HCT116 (cell line): ENCODE data around the gene IZUMO1. TPM values are rescaled to one million over a fixed set of nuclear protein-coding genes. Genes with fewer than 3 reads are reported as not detected.
"Not testable (repeated sequence)": the region's sequence is repeated elsewhere in the genome, so short reads cannot be mapped to it uniquely, and the experiment has no call there.

Source experiments
- ATAC-seq: fragments of 200-7000 bp; cut with Tn5 transposase; 2 replicates; pipeline ENCODE4 v1.9.1; 2020; ENCODE audit warnings: mild to moderate bottlenecking, moderate library complexity
- BruUV-seq: library from RNA; stranded (reverse); fragments of 400-500 nt; replicated peaks from 2 replicates; lab custom pipeline; 2021; lab: Mats Ljungman, UMichigan
- CTCF ChIA-PET: fragments of 300-600 bp; sonication (Branson Sonifier 250); formaldehyde crosslinking; loops from one replicate; lab custom pipeline; 2021; ENCODE audit warnings: antibody characterized with exemption; lab: Charles Lee
- POLR2A ChIA-PET: fragments of 300-600, 350-600 bp; sonication (Branson Sonifier 250); formaldehyde crosslinking; loops from one replicate; lab custom pipeline; 2021; ENCODE audit warnings: antibody characterized with exemption; lab: Charles Lee
- RAD21 ChIA-PET, 2 experiments: fragments of 300-600 bp; sonication (Branson Sonifier 250); formaldehyde crosslinking; loops; one replicate each; lab custom pipeline; 2023; ENCODE audit warnings: low total read pairs in 2 of 2; ENCODE audit not compliant: uncharacterized antibody in 2 of 2, unreplicated experiment in 2 of 2, low non-redundant PET in 1 of 2; lab: Charles Lee
- DNase-seq: peaks from one replicate; pipeline ENCODE4 v3.0.0-alpha.2; 2010; ENCODE audit warnings: low read depth, low spot score
- H2AFZ ChIP-seq: fragments of 200-600 bp; shearing (Covaris generic), sonication (generic); 2 replicates; pipeline ENCODE4 v1.6.1; 2017; ENCODE audit warnings: low read depth, mixed run types, mixed read lengths, antibody characterized with exemption, low read length; ENCODE audit not compliant: poor library complexity, severe bottlenecking
- H3K27ac ChIP-seq: 2 replicates; pipeline ENCODE4 v1.5.1; 2012; ENCODE audit warnings: low read depth, low read length
- H3K27me3 ChIP-seq: fragments of 200-600 bp; sonication (generic); 2 replicates; pipeline ENCODE4 v1.6.1; 2016; ENCODE audit warnings: mixed run types, low read length, mixed read lengths; ENCODE audit not compliant: insufficient read depth
- H3K36me3 ChIP-seq, 2 experiments: fragments of 200-500 bp in 1 of 2; fragments of 200-600 bp in 1 of 2; sonication (Bioruptor generic) in 1 of 2; sonication (generic) in 1 of 2; 2 replicates each; pipeline versions ENCODE4 v1.5.1 to v1.6.1; 2014 to 2016; ENCODE audit warnings: low read length in 2 of 2, inconsistent platforms in 1 of 2, mixed read lengths in 1 of 2, mixed run types in 1 of 2; ENCODE audit not compliant: insufficient read depth in 2 of 2, control insufficient read depth in 1 of 2
- H3K4me1 ChIP-seq, 2 experiments: fragments of 200-600 bp in 1 of 2; sonication (generic) in 1 of 2; 2 replicates each; pipeline versions ENCODE4 v1.5.1 to v1.6.1; 2012 to 2017; ENCODE audit warnings: low read length in 2 of 2, inconsistent platforms in 1 of 2, mild to moderate bottlenecking in 1 of 2, mixed read lengths in 1 of 2, mixed run types in 1 of 2, moderate library complexity in 1 of 2; ENCODE audit not compliant: insufficient read depth in 2 of 2, control insufficient read depth in 1 of 2
- H3K4me2 ChIP-seq: fragments of 200-600 bp; sonication (generic); 2 replicates; pipeline ENCODE4 v1.6.1; 2017; ENCODE audit warnings: mixed run types, low read length, mixed read lengths
- H3K4me3 ChIP-seq, 2 experiments: fragments of 200-600 bp in 1 of 2; sonication (generic) in 1 of 2; replicated peaks in 1 of 2; 2 replicates each; pipeline ENCODE4 v1.5.1; 2011 to 2016; ENCODE audit warnings: low read length in 2 of 2, control low read depth in 1 of 2, low read depth in 1 of 2, mild to moderate bottlenecking in 1 of 2, mixed read lengths in 1 of 2, mixed run types in 1 of 2
- H3K79me2 ChIP-seq: fragments of 200-600 bp; sonication (generic); 2 replicates; pipeline ENCODE4 v1.6.1; 2017; ENCODE audit warnings: mild to moderate bottlenecking, mixed run types, low read length, moderate library complexity, mixed read lengths; ENCODE audit not compliant: insufficient read depth
- H3K9ac ChIP-seq: fragments of 200-600 bp; sonication (generic); 2 replicates; pipeline ENCODE4 v1.6.1; 2016; ENCODE audit warnings: low read length, mixed read lengths
- H3K9me2 ChIP-seq: fragments of 200-600 bp; sonication (generic), shearing (Covaris generic); 2 replicates; pipeline ENCODE4 v1.6.1; 2017; ENCODE audit warnings: mixed run types, mild to moderate bottlenecking, moderate library complexity; ENCODE audit not compliant: insufficient read depth
- H3K9me3 ChIP-seq, 2 experiments: fragments of 200-500 bp in 1 of 2; fragments of 200-600 bp in 1 of 2; sonication (Bioruptor generic) in 1 of 2; sonication (generic) in 1 of 2; 2 replicates each; pipeline ENCODE4 v1.6.1; 2014 to 2017; ENCODE audit warnings: low read length in 2 of 2, mixed read lengths in 2 of 2, inconsistent platforms in 1 of 2, low read depth in 1 of 2, mild to moderate bottlenecking in 1 of 2, mixed run types in 1 of 2, moderate library complexity in 1 of 2; ENCODE audit not compliant: control insufficient read depth in 1 of 2, insufficient read depth in 1 of 2
- H4K20me1 ChIP-seq: fragments of 200-600 bp; sonication (generic), shearing (Covaris generic); 2 replicates; pipeline ENCODE4 v1.6.1; 2017; ENCODE audit warnings: mixed run types, mild to moderate bottlenecking, moderate library complexity; ENCODE audit not compliant: insufficient read depth
- intact Hi-C: fragments of 100-400 bp; cut with micrococcal nuclease; formaldehyde crosslinking; loops from 2 replicates; pipeline ENCODE4 v1.10.0; 2022
- total RNA-seq: library from RNA; stranded (reverse); gene quantifications from one replicate; pipeline ENCODE4 v1.2.1, GENCODE V29; 2021; ENCODE audit not compliant: unreplicated experiment

Gene IZUMO1
- total RNA-seq, 1 experiment from 2014 or later: 1.7 TPM

- H3K9me2 ChIP-seq, RAD21 ChIA-PET, H3K4me3 ChIP-seq, DNase-seq, H3K4me2 ChIP-seq, H4K20me1 ChIP-seq, H3K9me3 ChIP-seq, intact Hi-C loops, H3K9ac ChIP-seq, BruUV-seq, H2AFZ ChIP-seq, ATAC-seq, H3K36me3 ChIP-seq, H3K27ac ChIP-seq, H3K27me3 ChIP-seq, CTCF ChIA-PET: not testable (repeated sequence)
- POLR2A ChIA-PET: interaction anchor here (0.6 kb wide), 1 partner anchor 17 kb away, joined by 3 read pairs; no protein-coding TSS in a partner anchor
- Histone ChIP-seq H3K79me2 (peaks cover 11% of the 10 kb centered on the region; the same call in 1 of the 2 replicates), H3K4me1 (peaks cover 28 to 43% of the 10 kb centered on the region in 2 experiments)
Observed at GRCh38 chr19:48693629-48694028, 53.1 kb downstream of the IZUMO1 start.

Other genes starting within 250 kb of the IZUMO1 start
- 19.9 TPM for gene LMTK3, start 235.1 kb downstream of the IZUMO1 start, total RNA-seq
- gene SULT2B1, start 194.7 kb downstream of the IZUMO1 start, total RNA-seq: 4.8 TPM
- gene SPACA4, start 140.2 kb downstream of the IZUMO1 start, total RNA-seq: not detected
- 6.8 TPM for gene FAM83E, start 131.8 kb downstream of the IZUMO1 start, total RNA-seq
- gene RPL18, start 127.7 kb downstream of the IZUMO1 start, total RNA-seq: 2,006 TPM
- 19.9 TPM for gene SPHK2, start 127.4 kb downstream of the IZUMO1 start, total RNA-seq
- 45.9 TPM for gene DBP, start 109.5 kb downstream of the IZUMO1 start, total RNA-seq
- gene CA11, start 100.7 kb downstream of the IZUMO1 start, total RNA-seq: 29.6 TPM
- gene NTN5, start 73.9 kb downstream of the IZUMO1 start, total RNA-seq: 3.1 TPM
- 12.5 TPM for gene FUT2, start 50.9 kb downstream of the IZUMO1 start, total RNA-seq
- gene MAMSTR, start 27.2 kb downstream of the IZUMO1 start, total RNA-seq: 1.3 TPM
- 1.9 TPM for gene RASIP1, start 6.3 kb downstream of the IZUMO1 start, total RNA-seq
- gene FUT1, start 5.7 kb upstream of the IZUMO1 start, total RNA-seq: 14.1 TPM
- 0.81 TPM for gene FGF21, start 8.6 kb upstream of the IZUMO1 start, total RNA-seq
- 66.1 TPM for gene BCAT2, start 64.1 kb upstream of the IZUMO1 start, total RNA-seq
- 3.9 TPM for gene HSD17B14, start 89.6 kb upstream of the IZUMO1 start, total RNA-seq
- 20.4 TPM for gene PLEKHA4, start 121.7 kb upstream of the IZUMO1 start, total RNA-seq
- gene PPP1R15A, start 125.5 kb upstream of the IZUMO1 start, total RNA-seq: 50.3 TPM
- not detected for gene TULP2, start 151.8 kb upstream of the IZUMO1 start, total RNA-seq
- 88.8 TPM for gene NUCB1, start 153.4 kb upstream of the IZUMO1 start, total RNA-seq
- 8.6 TPM for gene DHDH, start 186.8 kb upstream of the IZUMO1 start, total RNA-seq
- 96.4 TPM for gene BAX, start 208.0 kb upstream of the IZUMO1 start, total RNA-seq
- 1,885 TPM for gene FTL, start 218.4 kb upstream of the IZUMO1 start, total RNA-seq
- gene GYS1, start 246.4 kb upstream of the IZUMO1 start, total RNA-seq: 50.7 TPM
- 270 TPM for gene RUVBL2, start 247.0 kb upstream of the IZUMO1 start, total RNA-seq